GM06990 (cell line): ENCODE data around the gene BANK1.
"Not testable (repeated sequence)": the region's sequence is repeated elsewhere in the genome, so short reads cannot be mapped to it uniquely, and the experiment has no call there.

ENCODE experiments used
- DNase-seq: peaks from one replicate; pipeline ENCODE4 v3.0.0-alpha.2; 2011; ENCODE audit not compliant: insufficient read length; ENCODE audit errors: extremely low read depth
- H3K27me3 ChIP-seq: replicated peaks from 2 replicates; pipeline ENCODE4 v1.6.0; 2011; ENCODE audit warnings: low read length; ENCODE audit not compliant: control insufficient read depth, insufficient read depth
- H3K36me3 ChIP-seq: 2 replicates; pipeline ENCODE4 v1.5.1; 2011; ENCODE audit warnings: low read length; ENCODE audit not compliant: control insufficient read depth, insufficient read depth
- H3K4me3 ChIP-seq: replicated peaks from 2 replicates; pipeline ENCODE4 v1.5.1; 2011; ENCODE audit warnings: low read depth, mild to moderate bottlenecking, control low read depth, low read length
- TF ChIP-seq, protein P1 (sequence below): IDR thresholded peaks from 2 replicates; pipeline ENCODE4 v1.5.1; 2011; ENCODE audit warnings: low read length, control low read depth, mild to moderate bottlenecking, inconsistent platforms; ENCODE audit not compliant: insufficient read depth, poor library complexity, severe bottlenecking

BANK1 gene

GRCh38 chr4:101886826-101887225 is 96.3 kb downstream of the BANK1 start:
- H3K27me3 ChIP-seq, result no peaks in the 10 kb centered on the region
- DNase-seq, result no peak
- H3K4me3 ChIP-seq, result no peak overlapping the region
- TF ChIP-seq, protein P1, sequence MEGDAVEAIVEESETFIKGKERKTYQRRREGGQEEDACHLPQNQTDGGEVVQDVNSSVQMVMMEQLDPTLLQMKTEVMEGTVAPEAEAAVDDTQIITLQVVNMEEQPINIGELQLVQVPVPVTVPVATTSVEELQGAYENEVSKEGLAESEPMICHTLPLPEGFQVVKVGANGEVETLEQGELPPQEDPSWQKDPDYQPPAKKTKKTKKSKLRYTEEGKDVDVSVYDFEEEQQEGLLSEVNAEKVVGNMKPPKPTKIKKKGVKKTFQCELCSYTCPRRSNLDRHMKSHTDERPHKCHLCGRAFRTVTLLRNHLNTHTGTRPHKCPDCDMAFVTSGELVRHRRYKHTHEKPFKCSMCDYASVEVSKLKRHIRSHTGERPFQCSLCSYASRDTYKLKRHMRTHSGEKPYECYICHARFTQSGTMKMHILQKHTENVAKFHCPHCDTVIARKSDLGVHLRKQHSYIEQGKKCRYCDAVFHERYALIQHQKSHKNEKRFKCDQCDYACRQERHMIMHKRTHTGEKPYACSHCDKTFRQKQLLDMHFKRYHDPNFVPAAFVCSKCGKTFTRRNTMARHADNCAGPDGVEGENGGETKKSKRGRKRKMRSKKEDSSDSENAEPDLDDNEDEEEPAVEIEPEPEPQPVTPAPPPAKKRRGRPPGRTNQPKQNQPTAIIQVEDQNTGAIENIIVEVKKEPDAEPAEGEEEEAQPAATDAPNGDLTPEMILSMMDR, result no peak
- no peaks in the 10 kb centered on the region for H3K36me3 ChIP-seq

GRCh38 chr4:101888472-101888871 is 97.9 kb downstream of the BANK1 start:
- TF ChIP-seq, protein P1, result no peak
- Histone ChIP-seq H3K4me3 (no peak overlapping the region), H3K36me3 (no peaks in the 10 kb centered on the region), H3K27me3 (no peaks in the 10 kb centered on the region)
- no peak for DNase-seq

DNA sequence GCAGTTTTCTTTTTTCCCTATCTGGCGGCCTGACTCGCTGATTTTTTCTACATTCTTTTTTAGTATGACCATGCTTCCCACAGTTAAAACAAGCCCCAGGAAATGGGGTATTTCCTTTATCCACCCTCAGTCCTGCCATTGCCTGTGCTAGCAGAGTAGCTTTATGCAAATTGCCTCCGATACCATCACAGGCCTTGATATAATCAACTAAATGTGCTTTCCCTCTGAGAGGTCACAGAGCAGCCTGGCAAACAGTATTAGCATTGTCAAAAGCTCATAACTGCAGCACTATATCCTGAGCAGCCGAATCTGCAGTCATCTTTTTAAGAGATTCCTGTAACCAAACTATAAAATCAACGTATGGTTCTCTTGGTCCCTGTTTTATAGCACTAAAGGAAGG is 115.0 kb downstream of the BANK1 start:
- not testable (repeated sequence) for H3K36me3 ChIP-seq, DNase-seq, H3K27me3 ChIP-seq, H3K4me3 ChIP-seq

DNA sequence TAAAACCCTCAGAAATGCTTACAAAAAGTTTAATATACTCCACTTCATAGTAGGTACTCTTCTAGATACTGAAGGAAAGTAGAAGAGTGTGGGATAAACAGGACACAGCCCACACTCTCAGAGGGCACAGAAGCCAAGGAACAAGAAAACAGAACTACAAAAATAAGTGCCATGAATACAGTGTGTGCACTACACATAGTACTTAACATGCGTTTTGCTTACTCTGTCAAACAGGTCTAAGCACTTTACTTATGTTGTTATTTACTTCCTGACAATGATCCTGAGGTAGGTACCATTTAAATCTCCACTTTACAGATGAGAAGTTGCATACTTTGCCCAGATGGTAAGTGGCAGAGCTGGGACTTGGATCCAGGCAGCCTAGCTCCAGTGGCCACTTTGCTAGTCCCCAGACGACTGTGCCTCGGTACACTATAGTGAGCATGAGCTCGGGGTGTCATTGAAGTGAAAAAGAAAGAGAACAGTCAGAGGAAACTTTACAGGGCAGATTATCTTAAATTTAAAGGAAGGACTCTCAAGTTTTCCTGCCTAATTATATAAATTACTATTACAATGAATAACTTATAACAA is 120.3 kb downstream of the BANK1 start:
- TF ChIP-seq, protein P1, result no peak

DNA sequence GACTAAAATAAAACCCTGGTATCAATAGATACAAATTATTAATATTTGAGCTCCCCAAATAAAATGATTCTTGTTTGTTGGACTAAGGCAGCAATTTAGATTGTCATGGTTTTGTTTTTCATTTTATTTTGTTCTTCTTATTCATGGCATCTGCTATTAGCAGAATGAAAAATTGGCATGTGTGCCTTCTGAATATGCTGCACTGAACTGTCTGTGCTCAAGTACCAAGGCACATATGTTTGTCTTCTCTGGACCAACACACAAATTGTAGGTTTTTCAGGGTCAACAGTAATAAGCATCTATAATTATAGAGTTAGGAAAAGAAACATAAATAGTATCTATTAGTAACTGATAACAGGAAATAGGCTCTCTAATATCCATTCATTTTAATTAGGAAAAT is 121.1 kb downstream of the BANK1 start:
- TF ChIP-seq, protein P1, result no peak
- Histone ChIP-seq H3K27me3 (no peaks in the 10 kb centered on the region), H3K36me3 (no peaks in the 10 kb centered on the region), H3K4me3 (no peak overlapping the region)
- no peak for DNase-seq

More for the DNA sequence above, 120.3 kb downstream of the BANK1 start:
- no peak for DNase-seq
- H3K27me3 ChIP-seq, result no peaks in the 10 kb centered on the region
- no peaks in the 10 kb centered on the region for H3K36me3 ChIP-seq
- no peak overlapping the region for H3K4me3 ChIP-seq

DNA sequence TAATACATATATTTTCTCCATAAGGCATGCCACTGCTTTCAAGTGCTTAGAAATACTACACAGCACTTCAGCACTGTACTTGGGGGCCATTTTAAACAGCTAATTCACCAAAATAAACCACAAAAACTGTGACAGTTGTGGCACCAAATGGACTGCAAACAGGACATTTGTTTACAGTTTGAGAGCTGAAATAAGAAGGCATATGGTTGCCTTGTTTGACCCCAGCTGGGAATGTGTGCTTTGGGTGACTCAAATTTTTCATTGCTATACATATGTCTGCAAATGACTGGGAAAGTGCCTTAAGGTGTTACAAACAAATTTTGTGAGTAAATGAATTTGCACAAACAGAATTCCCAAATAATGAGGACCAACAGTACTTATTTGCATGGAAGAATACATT is 124.2 kb downstream of the BANK1 start:
- TF ChIP-seq, protein P1, result no peak
- no peak overlapping the region for H3K4me3 ChIP-seq
- no peaks in the 10 kb centered on the region for H3K27me3 ChIP-seq
- no peak for DNase-seq
- no peaks in the 10 kb centered on the region for H3K36me3 ChIP-seq
